GM21576 (cell line): ENCODE measurements around the gene NXN.

Experiments
- ATAC-seq: cut with Tn5 transposase; IDR thresholded peaks from one replicate; pipeline ENCODE4 v1.9.1; 2021; ENCODE audit warnings: mild to moderate bottlenecking, moderate library complexity; ENCODE audit not compliant: unreplicated experiment

The NXN gene

DNA sequence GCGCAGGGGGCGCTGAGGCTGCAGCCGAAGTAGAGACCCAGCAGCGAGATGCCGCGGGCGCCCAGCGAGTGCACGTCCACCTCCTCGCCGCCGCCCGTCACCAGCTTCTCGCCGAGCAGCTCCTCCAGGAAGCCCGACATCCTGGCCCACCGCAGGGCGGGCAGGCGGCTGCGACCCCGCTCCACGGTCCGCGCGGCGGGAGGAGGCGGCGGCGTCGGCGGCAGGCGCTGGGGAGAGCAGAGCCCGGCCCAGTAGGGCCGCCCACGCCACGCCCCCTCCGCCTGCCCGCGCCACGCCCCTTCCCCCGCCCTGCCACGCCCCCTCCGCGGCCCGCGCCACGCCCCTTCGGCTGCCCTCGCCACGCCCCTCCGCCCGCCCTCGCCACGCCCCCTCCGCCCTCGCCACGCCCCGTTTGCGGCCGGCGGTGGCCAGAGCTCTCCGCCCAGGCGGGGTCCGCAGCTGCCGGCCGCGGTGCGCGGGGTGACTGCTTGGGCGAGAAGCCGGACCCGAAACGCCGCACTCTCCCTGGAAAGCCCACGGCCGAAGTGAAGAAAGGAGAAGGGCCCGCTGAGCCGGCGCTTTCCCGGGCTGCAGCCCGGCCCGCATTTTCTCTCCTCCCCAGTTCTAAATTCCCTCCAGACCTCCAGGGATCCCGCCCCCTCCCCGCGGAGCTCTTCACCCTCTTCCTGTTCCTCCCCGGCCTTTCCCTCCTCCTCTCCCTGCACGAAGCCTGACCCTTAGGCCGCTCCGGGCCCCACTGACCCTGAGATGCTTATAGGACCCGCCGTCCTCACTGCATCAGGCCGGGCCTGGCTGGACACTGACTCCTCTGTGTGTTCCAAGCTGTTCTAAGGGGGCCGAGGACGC is at the start of gene NXN:
NXN (minus strand) TSS at position 238 of the 867 bp plus-strand sequence.
- peak; percentile 59 for ATAC-seq

GRCh38 chr17:1027044-1027443 is 47.5 kb upstream of the NXN start:
- no peak for ATAC-seq

DNA sequence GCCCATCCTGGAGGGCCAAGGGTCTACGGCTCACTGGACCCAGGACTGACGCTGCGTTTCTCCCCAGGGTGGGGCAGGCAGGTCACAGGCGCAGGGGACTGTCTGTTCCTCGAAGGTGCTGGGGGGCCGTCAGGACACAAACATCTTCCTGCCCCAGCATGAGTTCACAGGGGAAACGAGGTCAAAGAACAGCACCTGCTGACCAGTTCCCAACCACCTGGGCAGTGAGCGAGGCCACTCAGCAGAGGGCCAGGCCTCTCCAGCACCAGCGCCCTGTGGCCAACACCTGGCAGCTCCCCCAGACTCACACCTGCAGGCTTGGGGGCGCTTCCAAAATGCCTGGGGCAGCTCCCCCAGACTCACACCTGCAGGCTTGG is 47.0 kb upstream of the NXN start:
- ATAC-seq = no peak

DNA sequence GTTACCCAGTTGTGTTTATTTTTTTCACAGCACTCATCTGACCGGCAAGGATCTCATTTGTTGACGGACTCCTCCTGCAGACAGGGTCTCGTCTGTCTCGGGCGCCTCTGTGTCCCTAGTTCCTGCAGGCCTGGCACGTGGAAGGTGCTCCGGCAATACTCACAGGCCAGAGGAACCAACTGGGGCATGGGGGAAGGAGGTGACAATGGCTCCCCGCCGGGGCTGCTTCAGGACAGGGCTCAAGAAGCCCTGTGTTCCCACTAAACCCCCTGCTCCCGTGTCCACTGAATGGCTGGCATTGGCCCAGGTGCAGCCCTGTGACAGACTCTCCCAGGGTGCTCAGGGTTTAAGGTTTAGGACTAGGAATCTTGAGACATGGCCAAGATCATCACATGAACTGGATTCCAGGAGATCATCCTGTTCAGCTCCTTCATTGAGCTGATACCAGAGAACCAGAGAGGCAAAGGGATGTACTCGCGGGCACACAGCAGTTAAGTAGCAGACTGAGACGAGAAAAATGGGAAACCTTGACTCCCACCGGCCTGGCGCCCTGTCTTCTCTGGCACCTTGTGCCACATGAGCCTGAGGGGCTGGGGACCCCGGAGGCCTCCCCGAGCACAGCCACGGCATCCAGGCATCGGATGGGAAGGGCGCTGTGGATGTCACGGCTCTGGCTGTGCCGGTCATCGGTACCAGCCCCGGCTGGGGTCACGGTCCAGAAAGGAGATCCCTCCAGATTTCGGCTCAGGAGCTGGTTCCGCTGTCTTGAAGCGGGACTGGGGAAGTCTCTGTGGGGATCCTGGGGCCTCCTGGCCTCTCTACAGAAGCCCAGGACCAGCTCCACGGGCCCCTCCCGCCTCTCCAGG is 46.4 kb upstream of the NXN start:
- no peak for ATAC-seq

DNA sequence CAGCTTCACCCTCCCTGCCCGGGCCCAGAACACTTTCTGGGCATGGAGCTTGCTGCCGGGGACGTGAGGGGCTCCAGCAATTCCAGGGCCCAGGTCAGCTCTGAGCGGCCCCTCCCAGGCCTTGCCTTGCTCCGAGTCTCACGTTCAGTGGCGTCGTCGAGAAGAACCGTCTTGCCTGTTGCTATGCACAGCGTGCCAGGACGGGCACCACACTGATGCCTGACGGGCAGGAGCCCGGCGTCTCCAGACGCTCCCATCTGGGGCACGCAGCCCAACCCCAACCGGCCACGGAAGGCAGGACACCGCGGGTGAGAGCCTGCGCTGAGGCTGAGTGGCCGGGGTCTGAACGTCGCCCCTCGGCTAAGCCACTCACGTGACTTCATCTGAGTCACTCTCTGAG is 44.5 kb upstream of the NXN start:
- no peak for ATAC-seq

DNA sequence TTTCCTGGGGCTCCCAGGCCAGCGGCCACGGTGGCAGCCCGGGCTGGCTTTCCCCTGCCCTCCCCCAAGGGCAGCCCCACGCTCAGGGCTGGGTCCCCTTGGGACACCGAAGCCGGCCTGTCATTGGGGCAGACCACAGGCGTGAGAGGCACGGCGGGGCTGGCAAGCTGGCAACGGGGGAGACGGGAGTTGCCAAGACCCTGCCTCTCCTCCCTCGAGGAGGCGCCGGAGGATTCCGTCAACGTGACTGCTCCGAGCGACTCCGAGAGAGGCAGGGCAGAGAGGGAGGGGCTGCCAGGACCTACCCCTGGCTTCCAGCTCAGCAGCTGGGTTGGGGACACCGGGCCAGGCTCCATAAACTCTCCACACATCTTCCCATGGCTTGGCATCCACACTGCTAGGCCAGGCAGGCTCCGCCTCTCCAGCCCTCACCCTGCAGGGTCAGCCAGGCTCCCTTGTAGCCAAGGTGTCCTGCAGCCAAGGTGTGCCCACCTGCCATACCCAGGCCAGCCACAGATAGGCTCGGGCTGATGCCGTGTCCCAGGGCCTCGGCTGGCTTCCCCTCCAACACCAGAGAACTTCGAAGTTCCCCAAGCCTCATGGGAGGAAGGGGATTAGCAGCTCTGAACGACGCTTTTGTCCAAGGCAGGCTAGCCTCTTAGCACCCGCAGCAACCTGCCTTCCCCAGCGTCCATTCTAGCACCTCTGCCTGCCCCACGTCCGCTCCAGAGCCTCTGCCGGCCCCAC is 42.9 kb upstream of the NXN start:
- no peak for ATAC-seq

DNA sequence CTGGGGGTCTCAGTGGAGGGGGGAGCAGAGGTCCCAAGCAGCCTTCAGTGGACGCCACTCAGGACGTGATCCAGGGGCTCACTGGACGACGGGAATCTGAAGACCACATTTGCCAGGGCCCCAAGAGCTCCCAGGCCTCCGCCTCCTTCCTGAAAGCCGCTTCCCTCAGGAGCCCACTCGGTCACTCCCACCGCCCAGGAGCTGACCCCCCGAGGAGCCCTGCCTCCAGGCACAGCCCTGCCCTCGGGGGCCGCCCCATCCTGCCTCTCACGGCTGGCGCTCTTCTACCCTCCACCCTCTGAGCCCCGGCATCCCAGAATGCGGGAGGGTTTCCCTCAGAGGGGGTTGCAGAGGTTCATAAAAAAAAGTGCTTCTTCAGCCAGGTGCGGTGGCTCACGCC is 41.6 kb upstream of the NXN start:
- ATAC-seq = no peak

GRCh38 chr17:1019451-1019850 is 39.9 kb upstream of the NXN start:
- ATAC-seq = no peak

DNA sequence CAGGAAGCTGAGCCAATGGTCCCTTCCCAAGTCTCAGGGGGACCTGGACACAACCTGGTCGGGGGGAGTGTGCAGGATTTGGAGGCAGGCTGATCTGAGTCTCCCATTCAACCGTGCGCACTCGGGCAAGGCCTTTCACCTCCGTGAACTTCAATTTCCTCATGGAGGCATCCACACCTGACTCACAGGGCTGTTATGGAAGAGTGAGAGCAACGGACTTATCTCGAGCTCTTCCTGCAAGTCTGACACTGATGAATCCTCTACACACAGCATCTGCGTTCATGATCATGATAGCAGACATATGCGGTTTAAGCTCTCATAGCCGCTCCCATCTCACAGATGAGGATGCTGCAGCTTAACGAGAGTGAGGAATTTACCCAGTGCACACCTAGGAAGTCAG is 39.0 kb upstream of the NXN start:
- no peak for ATAC-seq

DNA sequence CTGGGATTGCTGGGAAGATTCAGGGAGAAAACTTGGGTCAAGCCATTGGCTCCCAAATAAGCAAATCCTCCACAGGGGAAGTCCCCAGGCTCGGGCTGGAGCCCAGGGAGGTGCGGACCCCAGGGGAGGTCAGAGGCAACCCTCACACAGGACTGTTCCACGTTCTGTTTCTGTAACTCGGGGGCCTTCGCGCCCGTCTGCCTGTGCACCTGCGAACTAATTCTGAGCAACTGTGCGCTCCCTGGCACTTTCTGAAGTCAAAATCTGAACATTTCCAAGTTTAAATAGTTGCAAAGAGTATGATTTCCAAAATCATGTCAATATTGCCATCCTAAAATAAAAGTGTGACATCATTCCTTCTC is 34.1 kb upstream of the NXN start:
- ATAC-seq = no peak

DNA sequence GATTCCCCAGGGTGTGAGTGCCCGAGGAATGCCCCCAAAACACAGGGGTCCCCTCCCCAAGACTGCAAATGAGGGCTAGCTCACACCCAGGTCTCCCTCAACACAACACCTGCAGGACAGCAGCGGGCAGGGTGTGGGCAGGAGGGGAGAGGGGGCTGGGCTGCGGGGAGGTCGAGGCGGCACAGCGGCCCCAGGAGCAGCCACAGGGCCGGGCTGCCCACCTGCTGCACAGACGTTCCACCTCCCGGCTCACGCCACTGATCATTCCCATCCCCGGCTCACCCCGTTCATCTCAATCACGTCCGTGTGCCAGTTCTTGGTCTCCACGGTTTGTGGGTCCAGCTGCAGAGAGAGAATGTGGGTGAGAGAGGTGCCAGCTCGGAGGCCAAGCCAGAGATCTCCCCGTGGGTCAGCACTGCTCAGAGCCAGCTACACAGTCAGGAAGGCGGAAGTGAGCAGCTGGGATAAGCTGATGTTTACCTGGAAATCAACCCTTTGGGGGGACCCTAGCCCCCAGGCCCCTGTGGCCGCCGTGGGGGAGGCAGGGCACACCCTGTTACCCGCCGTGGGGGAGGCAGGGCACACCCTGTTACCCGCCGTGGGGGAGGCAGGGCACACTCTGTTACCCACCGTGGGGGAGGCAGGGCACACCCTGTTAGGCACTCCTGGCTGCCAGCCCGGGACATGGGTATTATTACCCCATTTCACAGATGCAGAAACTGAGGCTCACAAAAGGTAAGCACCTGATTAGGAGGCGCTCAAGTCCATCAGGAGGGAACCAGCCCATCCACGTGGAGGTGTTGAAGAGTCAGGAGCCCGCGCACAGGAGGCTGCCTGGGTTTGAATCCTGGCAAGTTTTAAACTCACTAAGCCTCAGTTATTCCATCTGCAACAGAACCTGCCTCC is 33.5 kb upstream of the NXN start:
- ATAC-seq = no peak

DNA sequence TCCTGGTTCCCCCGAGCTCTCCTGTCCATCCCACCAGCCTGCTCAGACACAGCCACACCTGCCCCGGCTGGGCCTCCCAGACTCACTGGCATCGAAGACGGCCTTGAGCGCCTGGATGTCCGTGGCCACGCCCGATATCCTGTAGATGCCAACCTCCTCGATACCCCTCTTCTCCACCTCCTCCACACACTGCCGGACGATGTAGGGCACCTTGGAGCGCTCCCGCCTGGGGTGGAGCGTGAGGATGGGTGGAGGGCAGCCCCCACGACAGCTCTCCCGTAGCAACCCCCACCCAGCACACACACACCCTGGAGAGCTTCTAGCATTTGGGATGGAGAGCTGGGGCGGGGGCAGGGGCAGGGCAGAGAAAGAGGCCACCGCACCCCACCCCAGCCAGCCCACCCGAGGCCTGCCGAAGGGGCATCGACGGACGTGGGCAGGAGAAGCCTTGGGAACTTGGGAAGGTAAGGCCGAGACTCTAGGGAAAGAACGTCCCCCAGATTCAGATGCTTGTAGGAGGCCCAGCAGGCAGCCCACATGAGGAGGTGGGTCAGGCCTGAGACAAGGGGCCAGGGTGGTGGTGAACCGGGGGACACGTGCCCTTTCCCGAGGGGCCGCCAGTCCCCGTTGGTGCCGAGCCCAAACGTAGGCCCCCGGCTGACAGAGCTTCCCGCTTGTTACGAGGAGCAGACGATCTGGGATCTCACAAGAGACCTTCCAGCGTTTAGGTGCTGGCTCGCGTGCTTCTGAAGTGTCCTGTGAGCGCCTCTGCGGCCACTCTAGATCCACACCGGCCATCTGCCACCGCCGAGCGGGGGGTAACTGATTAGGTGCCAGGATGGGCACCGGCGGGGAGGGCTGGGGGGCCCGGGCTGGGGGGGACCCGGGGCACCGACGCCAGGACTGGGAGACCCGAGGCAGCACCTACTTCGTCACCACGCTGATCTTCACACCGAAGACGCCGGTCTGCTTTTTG is 32.5 kb upstream of the NXN start:
- ATAC-seq = no peak

- no peak for ATAC-seq
These were observed 31.6 kb upstream of the NXN start for GRCh38 chr17:1011138-1011537.

DNA sequence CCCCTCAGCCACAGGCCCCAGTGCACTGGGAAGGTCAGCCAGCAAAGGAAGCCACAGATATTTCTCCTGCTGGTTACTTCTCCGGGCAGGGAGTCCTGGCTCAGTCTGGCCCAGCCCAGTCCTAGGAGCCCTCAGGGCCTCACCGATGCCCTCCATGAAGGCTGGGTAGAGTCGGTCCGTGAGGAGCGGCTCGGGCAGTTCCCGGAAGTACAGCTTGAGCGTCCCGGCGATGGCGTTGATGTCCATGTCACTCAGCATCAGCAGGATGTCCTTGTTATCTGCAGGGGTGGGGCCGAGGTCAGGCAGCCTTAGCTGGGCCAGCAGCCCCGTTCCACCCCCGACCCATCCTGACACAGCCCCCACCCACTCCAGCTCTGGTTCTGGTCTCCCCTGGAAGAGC is 31.0 kb upstream of the NXN start:
- ATAC-seq = no peak

DNA sequence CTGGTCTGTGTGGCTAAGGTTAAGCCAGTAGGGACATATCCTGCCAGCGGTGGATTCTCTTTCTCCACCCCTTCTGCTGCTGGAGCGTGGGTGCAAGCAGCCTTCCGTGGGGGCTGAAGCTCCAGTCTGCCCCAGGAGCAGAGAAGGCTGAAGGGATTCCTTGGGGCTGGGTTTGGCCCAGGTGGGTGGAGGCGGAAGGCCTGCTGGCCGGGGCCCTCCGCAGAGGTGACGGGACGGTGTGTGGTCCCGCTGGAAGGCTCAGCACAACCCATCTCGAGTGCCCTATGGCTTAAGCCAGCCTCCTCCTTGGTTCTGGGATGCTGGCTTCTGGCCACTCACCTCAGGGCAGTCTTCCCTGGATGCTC is 30.5 kb upstream of the NXN start:
- ATAC-seq = no peak

DNA sequence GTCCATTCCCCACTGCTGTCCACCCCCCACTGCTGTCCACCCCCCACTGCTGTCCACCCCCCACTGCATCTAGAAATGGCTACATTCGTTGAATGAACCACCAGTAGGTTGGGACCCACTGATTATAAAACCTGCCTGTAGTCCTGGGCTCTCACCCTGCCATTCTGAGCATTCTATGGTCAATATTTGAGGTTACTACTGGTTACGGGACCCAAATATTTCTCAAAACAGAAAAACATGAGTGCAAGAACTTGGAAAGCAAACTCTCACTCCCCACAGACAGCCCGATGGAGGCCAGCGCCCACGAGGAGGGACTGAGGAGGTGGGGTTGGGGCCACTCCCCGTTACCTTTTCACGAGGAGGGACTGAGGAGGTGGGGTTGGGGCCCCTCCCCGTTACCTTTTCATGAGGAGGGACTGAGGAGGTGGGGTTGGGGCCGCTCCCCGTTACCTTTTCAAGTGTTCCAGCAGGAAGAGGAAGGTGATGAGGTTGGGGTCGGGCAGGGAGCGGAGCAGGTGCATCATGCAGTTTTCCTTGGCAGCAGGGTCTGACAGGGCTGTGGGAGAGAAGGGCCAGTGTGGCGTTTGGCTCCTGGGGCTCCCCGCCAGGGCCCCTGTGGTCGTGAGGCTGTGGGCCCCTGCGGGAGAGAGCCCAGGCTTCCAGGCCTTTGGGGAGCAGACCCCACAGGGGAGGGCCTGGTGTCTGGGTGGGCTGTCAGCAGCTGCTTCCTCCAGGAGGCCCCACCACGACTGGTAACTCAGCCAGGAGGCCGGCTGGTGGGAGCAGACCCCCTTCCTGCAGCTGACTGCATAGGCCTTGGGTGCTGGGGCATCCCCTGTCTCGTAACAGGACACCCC is 29.9 kb upstream of the NXN start:
- no peak for ATAC-seq

GRCh38 chr17:1008008-1008761 is 28.6 kb upstream of the NXN start:
- no peak for ATAC-seq
